Stimulated activated CD4-positive, alpha-beta T cell treated with anti-CD3 and anti-CD28 coated beads, TNF-alpha, amount 100 ng/mL, for 24 hours (primary cell): Measurements from ENCODE around the gene SLC49A3.
A peak's percentile ranks its signal among the peaks of the same experiment; 100 is the strongest.
"Not testable (repeated sequence)": the region's sequence is repeated elsewhere in the genome, so short reads cannot be mapped to it uniquely, and the experiment has no call there.

Experiments used
- DNase-seq, 3 experiments: peaks; one replicate each; pipeline ENCODE4 v3.0.0-alpha.2; 2020; ENCODE audit warnings: low read depth in 3 of 3

SLC49A3 gene

GRCh38 chr4:681736-682451 is 7.1 kb downstream of the SLC49A3 start:
- DNase-seq = no peak

- no peak for DNase-seq
Measured at GRCh38 chr4:680928-681645, 7.9 kb downstream of the SLC49A3 start.

DNA sequence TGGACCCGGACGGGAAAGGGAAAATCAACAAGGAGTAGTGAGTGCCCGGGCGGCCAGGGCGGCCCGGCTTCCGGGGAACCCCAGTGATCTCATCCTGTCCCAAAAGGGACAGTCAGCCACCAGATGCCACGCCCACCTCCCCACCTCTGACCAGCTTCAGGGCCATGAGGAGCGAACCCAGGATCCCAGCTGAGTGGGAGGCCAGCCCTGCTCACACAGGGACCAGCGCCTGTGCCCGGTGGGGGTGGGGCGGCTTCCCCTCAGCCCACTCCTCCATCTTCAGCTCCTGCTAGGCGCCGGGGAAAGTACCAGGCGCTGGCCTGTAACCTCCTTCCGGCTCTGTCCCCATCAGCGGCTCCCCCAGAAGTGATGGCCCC is 8.4 kb downstream of the SLC49A3 start:
- no peak for DNase-seq

- DNase-seq = no peak
Measured at GRCh38 chr4:680091-680490, 8.9 kb downstream of the SLC49A3 start.

GRCh38 chr4:679629-680028 is 9.3 kb downstream of the SLC49A3 start:
- DNase-seq = no peak

DNA sequence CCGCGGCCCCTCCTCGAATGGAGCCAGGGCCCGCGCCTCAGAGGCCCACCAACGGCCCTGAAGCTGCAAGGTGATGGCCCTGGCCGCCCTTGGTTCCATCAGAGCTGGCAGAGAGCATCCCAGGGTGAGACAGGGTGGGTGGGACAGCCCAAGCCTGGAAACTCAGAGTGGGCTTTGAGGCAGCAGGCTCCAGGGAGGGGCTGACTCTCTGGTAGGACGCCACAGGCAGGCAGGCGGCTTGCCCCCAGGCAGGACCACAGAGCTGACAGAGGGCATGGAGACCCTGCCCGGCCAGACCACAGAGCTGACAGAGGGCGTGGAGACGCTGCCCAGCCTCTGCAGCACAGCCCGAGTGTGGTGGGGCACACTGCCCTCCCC is 9.9 kb downstream of the SLC49A3 start:
- no peak for DNase-seq

- DNase-seq = no peak
Measured at GRCh38 chr4:678331-679103, 10.4 kb downstream of the SLC49A3 start.

DNA sequence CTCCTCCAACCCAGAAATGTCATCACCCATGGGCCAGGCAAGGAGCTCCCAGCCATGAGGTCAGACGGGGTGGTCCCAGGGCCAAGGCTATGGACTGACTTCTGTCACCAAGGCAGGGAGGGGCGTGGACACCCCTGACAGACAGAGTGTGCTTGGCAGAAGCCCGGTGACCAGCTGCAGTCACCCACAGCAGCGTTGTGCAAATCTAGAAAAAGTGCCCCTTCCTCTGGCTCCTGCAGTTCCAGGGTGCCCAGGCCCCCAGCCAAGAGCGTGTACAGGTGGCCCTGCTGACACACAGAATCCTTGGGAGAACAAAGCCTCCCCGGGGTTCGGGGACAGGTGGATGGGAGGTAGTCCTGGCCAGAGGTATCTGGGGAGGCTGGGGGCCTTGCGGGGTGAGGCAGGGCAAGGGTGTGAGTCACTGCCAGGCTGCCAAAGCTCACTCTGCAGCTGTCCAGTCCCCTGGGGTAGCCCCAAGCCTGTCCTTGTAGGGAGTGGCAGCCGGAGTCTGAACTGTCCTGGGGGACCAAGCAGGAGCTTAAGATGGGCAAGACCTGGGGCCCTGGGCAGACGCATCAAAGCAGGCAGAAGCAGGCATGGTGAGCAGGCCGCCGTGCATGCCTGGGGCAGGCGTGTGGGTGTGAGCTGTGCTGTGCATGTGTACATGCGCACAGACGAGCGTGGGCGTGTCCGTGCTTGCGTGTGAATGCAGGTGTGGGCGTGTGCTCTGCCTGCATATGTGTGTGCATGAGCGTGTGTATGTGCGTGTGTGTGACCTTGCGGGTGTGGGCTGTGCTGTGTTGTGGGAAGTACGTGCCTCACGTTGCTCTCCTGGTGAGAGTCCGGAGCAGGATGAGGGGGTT is 11.3 kb downstream of the SLC49A3 start:
- peak in 1 of 3 experiments; percentile 41 for DNase-seq

- no peak for DNase-seq
Measured at GRCh38 chr4:676871-677235, 12.1 kb downstream of the SLC49A3 start.

DNA sequence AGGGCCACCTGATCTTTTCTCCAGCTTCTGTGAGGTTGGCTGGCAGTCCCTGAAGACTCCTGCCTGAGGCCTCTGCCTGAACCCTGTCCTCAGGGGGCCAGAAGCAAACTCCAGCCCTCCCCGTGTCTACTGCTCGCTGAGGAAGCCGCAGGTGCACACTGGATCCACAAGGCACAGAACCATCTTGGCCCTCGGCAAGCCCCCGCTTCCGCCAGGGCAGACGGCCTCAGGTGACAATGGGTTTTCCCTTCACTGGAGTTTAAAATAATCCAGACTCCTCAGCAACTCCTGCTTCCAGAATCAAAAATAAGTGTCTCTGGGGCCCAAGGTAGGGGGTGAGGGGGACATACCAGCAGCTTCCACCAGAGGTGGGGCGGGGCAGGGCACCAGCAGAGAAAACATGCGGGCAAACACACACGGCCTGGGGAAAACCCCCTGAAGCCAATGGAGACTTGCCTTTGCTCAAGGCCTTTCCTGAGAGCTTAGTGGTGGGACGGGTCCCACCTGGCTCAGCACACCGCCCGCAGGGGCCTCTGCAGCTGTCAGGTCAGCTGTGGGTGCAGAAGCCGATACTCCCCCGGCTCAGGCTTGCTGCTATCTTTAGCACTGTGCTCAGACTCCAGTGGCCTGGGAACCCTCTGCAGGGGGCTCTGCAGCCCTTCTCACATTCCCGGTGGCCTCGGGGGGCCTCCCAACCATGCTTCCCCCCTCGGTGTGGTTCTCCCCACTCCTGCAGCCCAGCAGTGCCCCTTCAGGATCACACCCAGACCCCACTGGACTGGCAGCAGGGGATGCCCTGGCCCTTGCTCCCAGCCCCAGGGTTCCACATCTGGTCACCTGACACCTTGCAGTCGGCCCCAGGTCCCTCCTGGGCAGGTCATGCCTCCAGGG is 12.7 kb downstream of the SLC49A3 start:
- DNase-seq = no peak

- no peak for DNase-seq
Measured at GRCh38 chr4:675036-675882, 13.7 kb downstream of the SLC49A3 start.

GRCh38 chr4:674172-675035 is 14.5 kb downstream of the SLC49A3 start, which contains the start of the genes ATP5ME and MYL5:
TSS of gene ATP5ME (minus strand) at chr4:674276. CDS start at chr4:674247, 29 bp downstream.
TSS of gene MYL5 (plus strand) at chr4:674542. CDS start at chr4:678027, 3,485 bp downstream.
- DNase-seq = peak; percentile 94 to 95 (median 94)

GRCh38 chr4:673349-674091 is 15.4 kb downstream of the SLC49A3 start:
- no peak for DNase-seq

DNA sequence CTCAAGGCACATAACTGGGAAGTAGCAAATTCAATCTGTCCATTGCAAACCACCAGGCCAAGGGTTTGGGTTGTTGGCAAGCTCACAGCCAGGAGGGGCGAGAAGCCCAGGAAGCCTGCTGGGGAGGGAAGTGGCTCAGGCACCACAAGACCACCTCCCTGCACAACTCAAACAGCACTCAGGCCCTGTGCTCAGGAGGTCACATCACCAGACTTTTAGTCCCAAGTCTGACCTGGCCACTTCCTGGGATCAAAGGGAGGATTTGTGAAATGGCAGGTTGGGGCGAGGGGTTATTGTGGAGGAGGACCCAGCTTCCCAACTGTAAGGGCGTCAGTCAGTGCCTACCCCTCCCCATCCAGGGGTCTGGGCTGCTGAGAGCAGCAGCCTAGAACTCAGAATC is 17.2 kb downstream of the SLC49A3 start:
- no peak for DNase-seq

GRCh38 chr4:669806-670559 is 19.0 kb downstream of the SLC49A3 start:
- DNase-seq = not testable (repeated sequence)

DNA sequence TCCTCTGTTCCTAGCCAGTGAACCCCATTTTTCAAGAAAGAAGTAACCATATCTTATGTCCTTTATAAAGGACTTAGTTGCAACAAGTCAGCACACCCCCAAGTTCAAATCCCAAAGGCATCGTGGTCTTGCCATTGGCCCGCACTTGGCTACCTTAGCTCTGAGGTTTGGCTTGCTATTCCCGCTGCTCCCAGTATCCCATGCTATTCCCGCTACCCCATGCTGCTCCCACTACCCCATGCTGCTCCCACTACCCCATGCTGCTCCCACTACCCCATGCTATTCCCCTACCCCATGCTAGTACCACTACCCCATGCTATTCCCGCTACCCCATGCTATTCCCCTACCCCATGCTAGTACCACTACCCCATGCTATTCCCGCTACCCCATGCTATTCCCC is 20.7 kb downstream of the SLC49A3 start:
- not testable (repeated sequence) for DNase-seq

- no peak for DNase-seq
Measured at GRCh38 chr4:667545-667925, 21.4 kb downstream of the SLC49A3 start.
